Fibroblast of villous mesenchyme (primary cell): ENCODE data around the gene NTN5. TPM values are rescaled to one million over a fixed set of nuclear protein-coding genes. Genes with fewer than 3 reads are reported as not detected.

Source experiments
- DNase-seq: peaks from one replicate; pipeline ENCODE4 v3.0.0-alpha.2; 2010; ENCODE audit warnings: low read depth
- H3K4me3 ChIP-seq: 2 replicates; pipeline ENCODE4 v1.5.1; 2011; ENCODE audit warnings: low read depth, mild to moderate bottlenecking, low read length
- CTCF ChIP-seq: IDR thresholded peaks from 2 replicates; pipeline ENCODE4 v1.5.1; 2012; ENCODE audit warnings: low read depth, mild to moderate bottlenecking, low read length; ENCODE audit not compliant: insufficient read depth
- total RNA-seq: library from RNA; depleted of rRNA; stranded (reverse); fragments of >200 nt; gene quantifications from 2 replicates; pipeline ENCODE4 v1.2.3, GENCODE V29; 2012

The NTN5 gene
- total RNA-seq, 1 donor = not detected

- no peak for DNase-seq
- H3K4me3 ChIP-seq = no peak overlapping the region
- TF ChIP-seq CTCF = no peak
Observed at GRCh38 chr19:48650974-48651682, 21.7 kb downstream of the NTN5 start.

GRCh38 chr19:48648134-48648533 lies 24.7 kb downstream of the NTN5 start:
- no peak for TF ChIP-seq CTCF
- H3K4me3 ChIP-seq = no peak overlapping the region
- no peak for DNase-seq

GRCh38 chr19:48646722-48647216 lies 26.0 kb downstream of the NTN5 start:
- no peak for DNase-seq
- peak overlapping the region; percentile 60 for H3K4me3 ChIP-seq
- TF ChIP-seq CTCF = no peak

- DNase-seq = peak; percentile 82
- peak within 1 kb of the TSS; percentile 60 for H3K4me3 ChIP-seq
- peak; percentile 90 for TF ChIP-seq CTCF
Observed at GRCh38 chr19:48646001-48646721, 26.7 kb downstream of the NTN5 start, which contains the start of gene CA11. Gene CA11, minus strand, starts transcription at chr19:48646187. Its CDS starts 555 bp downstream, at chr19:48645632.

GRCh38 chr19:48645620-48646000 lies 27.2 kb downstream of the NTN5 start:
- peak overlapping the region; percentile 60 for H3K4me3 ChIP-seq
- TF ChIP-seq CTCF = no peak

GRCh38 chr19:48644839-48645619 lies 27.8 kb downstream of the NTN5 start:
- H3K4me3 ChIP-seq = peak overlapping the region; percentile 60
- DNase-seq = peak; percentile 72

More at GRCh38 chr19:48645620-48646000, 27.2 kb downstream of the NTN5 start:
- no peak for DNase-seq

More at GRCh38 chr19:48644839-48645619, 27.8 kb downstream of the NTN5 start:
- TF ChIP-seq CTCF = no peak
